HepG2 (cell line): ENCODE results near the gene SRD5A1. TPM values are rescaled to one million over a fixed set of nuclear protein-coding genes. Genes with fewer than 3 reads are reported as not detected.
A peak's percentile ranks its signal among the peaks of the same experiment; 100 is the strongest.

ENCODE experiments used
- ATAC-seq: fragments of 200-7000 bp; cut with Tn5 transposase; 3 replicates; pipeline ENCODE4 v1.9.1; 2020; ENCODE audit warnings: mild to moderate bottlenecking, moderate library complexity
- BruUV-seq: library from RNA; stranded (reverse); fragments of 400-500 nt; replicated peaks from 2 replicates; lab custom pipeline; 2021; lab: Mats Ljungman, UMichigan
- CTCF ChIA-PET: fragments of 300-600 bp; formaldehyde crosslinking; extraction: SDS; loops from one replicate; lab custom pipeline; 2021; ENCODE audit warnings: low total read pairs, inconsistent platforms, low intra/inter-chr PET ratio; lab: Yijun Ruan, JAX
- POLR2A ChIA-PET: fragments of 350-600 bp; sonication (Branson Sonifier 250); formaldehyde crosslinking; loops from one replicate; lab custom pipeline; 2020; ENCODE audit warnings: antibody characterized with exemption, inconsistent platforms; lab: Yijun Ruan, JAX
- DNase-seq: peaks from one replicate; pipeline ENCODE4 v3.0.0-alpha.2; 2015; ENCODE audit warnings: low spot score
- FAIRE-seq: peaks from 3 replicates; lab custom pipeline; 2011; peaks lifted over from hg19 to GRCh38; lab: Jason Lieb, UNC
- H2AFZ ChIP-seq: one replicate; pipeline ENCODE4 v1.6.1; 2011; ENCODE audit warnings: low read length, inconsistent platforms
- H3K27ac ChIP-seq: fragments of 300-600 bp; 3 replicates; pipeline ENCODE4 v1.8.0; 2011; ENCODE audit warnings: mixed run types, mild to moderate bottlenecking, mixed read lengths, low read length, inconsistent platforms; ENCODE audit not compliant: insufficient read depth; ENCODE audit errors: extremely low read length
- H3K27me3 ChIP-seq, 2 experiments: fragments of 200-600 bp in 1 of 2; 2 replicates in 1 of 2; 3 replicates in 1 of 2; pipeline versions ENCODE4 v1.6.0 to v1.8.0; 2011; ENCODE audit warnings: low read length in 2 of 2, mild to moderate bottlenecking in 2 of 2, moderate library complexity in 2 of 2, inconsistent platforms in 1 of 2; ENCODE audit not compliant: insufficient read depth in 2 of 2, control insufficient read depth in 1 of 2
- H3K36me3 ChIP-seq, 2 experiments: fragments of 200-600 bp in 1 of 2; replicated peaks in 1 of 2; 2 replicates in 1 of 2; 3 replicates in 1 of 2; pipeline versions ENCODE4 v1.5.1 to v1.8.0; 2011; ENCODE audit warnings: low read length in 2 of 2, inconsistent platforms in 1 of 2; ENCODE audit not compliant: insufficient read depth in 2 of 2, control insufficient read depth in 1 of 2
- H3K4me1 ChIP-seq: 2 replicates; pipeline ENCODE4 v1.5.1; 2012; ENCODE audit warnings: low read length, inconsistent platforms; ENCODE audit not compliant: insufficient read depth
- H3K4me2 ChIP-seq: 2 replicates; pipeline ENCODE4 v1.6.0; 2011; ENCODE audit warnings: low read depth, low read length, inconsistent platforms
- H3K4me3 ChIP-seq, 3 experiments: fragments of 200-600 bp in 1 of 3; sonication (generic), shearing (Covaris generic) in 1 of 3; replicated peaks in 1 of 3; 2 replicates each; pipeline ENCODE4 v1.5.1; 2011 to 2016; ENCODE audit warnings: low read length in 3 of 3, inconsistent platforms in 2 of 3, low read depth in 2 of 3, mild to moderate bottlenecking in 2 of 3, control low read depth in 1 of 3, mixed read lengths in 1 of 3; ENCODE audit not compliant: insufficient read depth in 1 of 3
- H3K79me2 ChIP-seq: one replicate; pipeline ENCODE4 v1.6.1; 2011; ENCODE audit warnings: low read length, inconsistent platforms; ENCODE audit not compliant: insufficient read depth
- H3K9ac ChIP-seq: 2 replicates; pipeline ENCODE4 v1.6.0; 2011; ENCODE audit warnings: mild to moderate bottlenecking, low read depth, low read length, inconsistent platforms; ENCODE audit not compliant: insufficient read depth
- H3K9me3 ChIP-seq: 2 replicates; pipeline ENCODE4 v1.5.1; 2012; ENCODE audit warnings: mild to moderate bottlenecking, low read length
- H4K20me1 ChIP-seq: 2 replicates; pipeline ENCODE4 v1.6.0; 2011; ENCODE audit warnings: inconsistent platforms, mild to moderate bottlenecking, low read length, moderate library complexity; ENCODE audit not compliant: insufficient read depth
- ATAD3A ChIP-seq: sonication (generic); formaldehyde crosslinking; IDR thresholded peaks from 2 replicates; pipeline ENCODE4 v1.4.0; 2020; ENCODE audit warnings: missing genetic modification reagents
- CREM ChIP-seq, 2 experiments: sonication (generic) in 1 of 2; formaldehyde crosslinking in 1 of 2; IDR thresholded peaks; 2 replicates each; pipeline versions ENCODE4 v1.4.0 to v1.6.1; 2016 to 2020; ENCODE audit warnings: antibody characterized with exemption in 1 of 2, mild to moderate bottlenecking in 1 of 2, missing genetic modification reagents in 1 of 2
- KLF9 ChIP-seq: IDR thresholded peaks from 2 replicates; pipeline ENCODE4 v1.6.1; 2016; ENCODE audit warnings: low read depth
- LCORL ChIP-seq, 2 experiments: fragments of 450-650 bp in 1 of 2; sonication (generic) in 1 of 2; formaldehyde crosslinking in 1 of 2; IDR thresholded peaks; 2 replicates each; pipeline versions ENCODE4 v1.5.0 to v1.6.1; 2017 to 2020; ENCODE audit warnings: antibody characterized with exemption in 1 of 2, missing genetic modification reagents in 1 of 2
- MAF1 ChIP-seq: sonication (generic); formaldehyde crosslinking; IDR thresholded peaks from 2 replicates; pipeline ENCODE4 v1.5.0; 2020; ENCODE audit warnings: missing genetic modification reagents, borderline replicate concordance
- RBFOX2 ChIP-seq: fragments of 200-400 bp; formaldehyde crosslinking; IDR thresholded peaks from 2 replicates; pipeline ENCODE4 v1.6.1; 2017; ENCODE audit warnings: low read depth, mild to moderate bottlenecking, low read length
- RORA ChIP-seq: sonication (generic); formaldehyde crosslinking; IDR thresholded peaks from 2 replicates; pipeline ENCODE4 v1.5.0; 2020; ENCODE audit warnings: mild to moderate bottlenecking, missing genetic modification reagents, moderate library complexity
- SP2 ChIP-seq: sonication (generic); formaldehyde crosslinking; IDR thresholded peaks from 2 replicates; pipeline ENCODE4 v1.5.1; 2020; ENCODE audit warnings: mild to moderate bottlenecking, missing genetic modification reagents
- TEAD2 ChIP-seq: sonication (generic); formaldehyde crosslinking; IDR thresholded peaks from 2 replicates; pipeline ENCODE4 v1.9.0; 2021; ENCODE audit warnings: missing genetic modification reagents
- ZNF460 ChIP-seq: sonication (generic); formaldehyde crosslinking; IDR thresholded peaks from 2 replicates; pipeline ENCODE4 v1.5.1; 2020; ENCODE audit warnings: missing genetic modification reagents, mild to moderate bottlenecking, borderline replicate concordance
- ZSCAN22 ChIP-seq: sonication (generic); formaldehyde crosslinking; IDR thresholded peaks from 2 replicates; pipeline ENCODE4 v1.4.0; 2020; ENCODE audit warnings: mild to moderate bottlenecking, missing genetic modification reagents
- WGBS: methylation state at CpG from one replicate; pipeline ENCODE4 v1.1.6; 2017; ENCODE audit warnings: low lambda C conversion rate; 5-methylcytosine and 5-hydroxymethylcytosine counted together
- in situ Hi-C: cut with HindIII; loops from 2 replicates; pipeline ENCODE4 v1.10.0; 2017; ENCODE audit warnings: low pct_unique_long_range_greater_than_20kb; ENCODE audit not compliant: extremely low pct_ligation_motif_present
- intact Hi-C: fragments of 100-400 bp; cut with micrococcal nuclease; formaldehyde crosslinking; loops from one replicate; pipeline ENCODE4 v1.10.0; 2022; ENCODE audit not compliant: unreplicated experiment
- polyA plus RNA-seq, 8 experiments: library from polyadenylated mRNA; depleted of rRNA in 3 of 8; stranded (reverse) in 7 of 8; unstranded in 1 of 8; fragments of >200 nt; fragmentation: Illumina TruSeq in 4 of 8; extraction: Trizol in 4 of 8; gene quantifications; 2 replicates each; pipeline versions ENCODE4 v1.2.1 to v1.2.3, GENCODE V29; 2011 to 2016; ENCODE audit warnings: low read depth in 4 of 8, missing spikeins in 1 of 8, mixed read lengths in 1 of 8; ENCODE audit not compliant: insufficient read depth in 1 of 8
- total RNA-seq, 5 experiments: library from RNA; depleted of rRNA; stranded (reverse); fragments of >200 nt; fragmentation: Illumina TruSeq; extraction: Trizol; gene quantifications; 2 replicates each; pipeline ENCODE4 v1.2.3, GENCODE V29; 2016; ENCODE audit warnings: low read depth in 1 of 5
- TF ChIP-seq, protein P1 (sequence below), 2 experiments: sonication (generic) in 1 of 2; formaldehyde crosslinking in 1 of 2; IDR thresholded peaks; 2 replicates each; pipeline versions ENCODE4 v1.4.0 to v1.6.1; 2018 to 2020; ENCODE audit warnings: missing genetic modification reagents in 2 of 2, borderline replicate concordance in 1 of 2, low read depth in 1 of 2, mild to moderate bottlenecking in 1 of 2, missing biosample characterization in 1 of 2
- TF ChIP-seq, protein P2 (sequence below): sonication (generic); formaldehyde crosslinking; IDR thresholded peaks from 2 replicates; pipeline ENCODE4 v1.4.0; 2020; ENCODE audit warnings: missing genetic modification reagents
- TF ChIP-seq, protein P3 (sequence below): sonication (generic); formaldehyde crosslinking; IDR thresholded peaks from 2 replicates; pipeline ENCODE4 v1.5.1; 2020; ENCODE audit warnings: missing genetic modification reagents, mild to moderate bottlenecking, borderline replicate concordance

Gene SRD5A1
- total and polyA plus RNA-seq, 2 of the 13 experiments (the other 11 are each of a cell fraction or from before 2014, with no cell fraction given), result 6.1 to 9.9 TPM

DNA sequence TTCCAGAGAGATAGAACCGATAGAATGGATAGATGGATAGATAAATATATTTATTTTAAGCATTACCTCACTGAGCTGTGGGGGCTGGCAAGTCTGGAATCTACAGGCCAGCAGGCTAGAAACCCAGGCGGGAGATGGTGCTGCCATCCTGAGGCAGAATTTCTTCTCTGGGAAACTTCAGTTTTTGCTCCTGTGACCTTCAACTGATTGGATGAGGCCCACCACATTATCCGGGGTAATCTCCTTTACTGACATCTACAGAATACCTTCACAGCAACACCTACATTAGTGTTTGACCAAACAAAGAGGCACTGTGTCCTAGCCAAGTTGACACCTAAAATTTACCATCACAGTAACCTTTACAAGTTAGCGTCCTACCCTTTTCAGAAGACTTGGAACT, 50.8 kb downstream of the SRD5A1 start:
- Histone ChIP-seq H3K36me3 (no peaks in the 10 kb centered on the region), H3K4me3 (no peak overlapping the region), H3K27me3 (no peaks in the 10 kb centered on the region; a peak in 1 of 5 replicates), H4K20me1 (no peaks in the 10 kb centered on the region), H2AFZ (no peak overlapping the region), H3K9ac (no peak overlapping the region), H3K4me2 (no peak overlapping the region), H3K9me3 (no peaks in the 10 kb centered on the region), H3K27ac (no peak overlapping the region), H3K79me2 (no peaks in the 10 kb centered on the region), H3K4me1 (peaks cover 6% of the 10 kb centered on the region; the same call in 1 of the 2 replicates)
- in situ Hi-C loops (no loop called here), intact Hi-C loops (no loop called here)
- CTCF ChIA-PET, result no interaction called here
- no TSS peak for BruUV-seq
- ATAC-seq (no peak), FAIRE-seq (no peak), DNase-seq (no peak)
- WGBS, result 19% methylated on average over 4 of the region's 4 CpGs
- POLR2A ChIA-PET, result no interaction called here
- TF ChIP-seq LCORL (IDR thresholded peaks at IDR 0.05) (no peak), LCORL (CRISPR knock-in tag; IDR thresholded peaks at IDR 0.05) (no peak), KLF9 (CRISPR knock-in tag) (no peak), CREM (IDR thresholded peaks at IDR 0.05) (no peak), CREM (CRISPR knock-in tag; IDR thresholded peaks at IDR 0.05) (no peak)
- TF ChIP-seq, protein P1, sequence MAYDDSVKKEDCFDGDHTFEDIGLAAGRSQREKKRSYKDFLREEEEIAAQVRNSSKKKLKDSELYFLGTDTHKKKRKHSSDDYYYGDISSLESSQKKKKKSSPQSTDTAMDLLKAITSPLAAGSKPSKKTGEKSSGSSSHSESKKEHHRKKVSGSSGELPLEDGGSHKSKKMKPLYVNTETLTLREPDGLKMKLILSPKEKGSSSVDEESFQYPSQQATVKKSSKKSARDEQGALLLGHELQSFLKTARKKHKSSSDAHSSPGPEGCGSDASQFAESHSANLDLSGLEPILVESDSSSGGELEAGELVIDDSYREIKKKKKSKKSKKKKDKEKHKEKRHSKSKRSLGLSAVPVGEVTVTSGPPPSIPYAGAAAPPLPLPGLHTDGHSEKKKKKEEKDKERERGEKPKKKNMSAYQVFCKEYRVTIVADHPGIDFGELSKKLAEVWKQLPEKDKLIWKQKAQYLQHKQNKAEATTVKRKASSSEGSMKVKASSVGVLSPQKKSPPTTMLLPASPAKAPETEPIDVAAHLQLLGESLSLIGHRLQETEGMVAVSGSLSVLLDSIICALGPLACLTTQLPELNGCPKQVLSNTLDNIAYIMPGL (CRISPR knock-in tag; IDR thresholded peaks at IDR 0.05; ENCODE audit: borderline replicate concordance in 1 of 2, low read depth in 1 of 2), result no peak

DNA sequence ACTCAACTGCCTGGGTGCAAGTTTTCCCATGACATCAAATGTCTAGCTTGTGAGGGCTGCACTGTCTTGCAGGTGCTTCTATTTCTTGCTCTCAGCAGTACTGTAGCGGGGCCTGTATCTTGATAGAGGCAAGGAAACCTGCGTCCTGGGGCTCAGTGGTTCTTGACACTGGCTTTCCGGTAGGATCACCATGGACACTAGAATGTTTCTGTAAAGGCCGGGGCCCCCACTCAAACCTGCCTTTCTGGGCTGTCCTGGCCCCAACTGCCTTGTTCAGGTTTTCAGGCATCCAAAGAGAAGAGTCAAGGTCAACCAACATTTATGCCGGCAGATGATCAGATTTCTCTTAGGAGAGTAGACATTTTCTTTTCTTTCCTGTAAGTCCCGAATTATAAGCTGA, 53.3 kb downstream of the SRD5A1 start:
- no peaks in the 10 kb centered on the region for H3K9me3 ChIP-seq
- no peak for DNase-seq
- no peak for FAIRE-seq
- TF ChIP-seq ZSCAN22 (CRISPR knock-in tag) (no peak), RORA (no peak), TEAD2 (CRISPR knock-in tag) (no peak), RBFOX2 (no peak), MAF1 (CRISPR knock-in tag) (no peak), LCORL (IDR thresholded peaks at IDR 0.05) (no peak), LCORL (CRISPR knock-in tag; IDR thresholded peaks at IDR 0.05) (no peak), ZNF460 (no peak), SP2 (CRISPR knock-in tag) (no peak), ATAD3A (CRISPR knock-in tag) (no peak)
- TF ChIP-seq, protein P2, sequence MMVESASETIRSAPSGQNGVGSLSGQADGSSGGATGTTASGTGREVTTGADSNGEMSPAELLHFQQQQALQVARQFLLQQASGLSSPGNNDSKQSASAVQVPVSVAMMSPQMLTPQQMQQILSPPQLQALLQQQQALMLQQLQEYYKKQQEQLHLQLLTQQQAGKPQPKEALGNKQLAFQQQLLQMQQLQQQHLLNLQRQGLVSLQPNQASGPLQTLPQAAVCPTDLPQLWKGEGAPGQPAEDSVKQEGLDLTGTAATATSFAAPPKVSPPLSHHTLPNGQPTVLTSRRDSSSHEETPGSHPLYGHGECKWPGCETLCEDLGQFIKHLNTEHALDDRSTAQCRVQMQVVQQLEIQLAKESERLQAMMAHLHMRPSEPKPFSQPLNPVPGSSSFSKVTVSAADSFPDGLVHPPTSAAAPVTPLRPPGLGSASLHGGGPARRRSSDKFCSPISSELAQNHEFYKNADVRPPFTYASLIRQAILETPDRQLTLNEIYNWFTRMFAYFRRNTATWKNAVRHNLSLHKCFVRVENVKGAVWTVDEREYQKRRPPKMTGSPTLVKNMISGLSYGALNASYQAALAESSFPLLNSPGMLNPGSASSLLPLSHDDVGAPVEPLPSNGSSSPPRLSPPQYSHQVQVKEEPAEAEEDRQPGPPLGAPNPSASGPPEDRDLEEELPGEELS, result no peak
- TF ChIP-seq, protein P3, sequence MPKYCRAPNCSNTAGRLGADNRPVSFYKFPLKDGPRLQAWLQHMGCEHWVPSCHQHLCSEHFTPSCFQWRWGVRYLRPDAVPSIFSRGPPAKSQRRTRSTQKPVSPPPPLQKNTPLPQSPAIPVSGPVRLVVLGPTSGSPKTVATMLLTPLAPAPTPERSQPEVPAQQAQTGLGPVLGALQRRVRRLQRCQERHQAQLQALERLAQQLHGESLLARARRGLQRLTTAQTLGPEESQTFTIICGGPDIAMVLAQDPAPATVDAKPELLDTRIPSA (CRISPR knock-in tag), result no peak
- H3K4me3 ChIP-seq, result no peak overlapping the region
- peak overlapping the region; percentile 66 for H3K4me2 ChIP-seq
- WGBS, result 38% methylated on average over 3 of the region's 6 CpGs
- H3K79me2 ChIP-seq, result no peaks in the 10 kb centered on the region
- ChIA-PET CTCF (no interaction called here), POLR2A (no interaction called here)
- no peak overlapping the region for H3K27ac ChIP-seq
- H3K27me3 ChIP-seq, result no peaks in the 10 kb centered on the region; a peak in 1 of 5 replicates
- no peaks in the 10 kb centered on the region for H4K20me1 ChIP-seq
- no peak overlapping the region for H2AFZ ChIP-seq
- no peaks in the 10 kb centered on the region for H3K36me3 ChIP-seq
- BruUV-seq, result no TSS peak
- intact Hi-C loops, result no loop called here
- H3K4me1 ChIP-seq, result peaks cover 6% of the 10 kb centered on the region; the same call in 1 of the 2 replicates
- ATAC-seq, result peak; percentile 38; the same call in 2 of the 3 replicates
- no peak overlapping the region for H3K9ac ChIP-seq
- in situ Hi-C loops, result no loop called here
